H1 (cell line): Measurements from ENCODE around the gene F10.

Experiments
- HDAC6 ChIP-seq: IDR thresholded peaks from one replicate; pipeline ENCODE4 v1.7.1; 2012; ENCODE audit warnings: low read depth, mild to moderate bottlenecking, inconsistent platforms, low read length, moderate library complexity
- TAF1 ChIP-seq: IDR thresholded peaks from 2 replicates; pipeline ENCODE4 v1.6.1; 2011; ENCODE audit warnings: mild to moderate bottlenecking, low read depth, low read length

DNA sequence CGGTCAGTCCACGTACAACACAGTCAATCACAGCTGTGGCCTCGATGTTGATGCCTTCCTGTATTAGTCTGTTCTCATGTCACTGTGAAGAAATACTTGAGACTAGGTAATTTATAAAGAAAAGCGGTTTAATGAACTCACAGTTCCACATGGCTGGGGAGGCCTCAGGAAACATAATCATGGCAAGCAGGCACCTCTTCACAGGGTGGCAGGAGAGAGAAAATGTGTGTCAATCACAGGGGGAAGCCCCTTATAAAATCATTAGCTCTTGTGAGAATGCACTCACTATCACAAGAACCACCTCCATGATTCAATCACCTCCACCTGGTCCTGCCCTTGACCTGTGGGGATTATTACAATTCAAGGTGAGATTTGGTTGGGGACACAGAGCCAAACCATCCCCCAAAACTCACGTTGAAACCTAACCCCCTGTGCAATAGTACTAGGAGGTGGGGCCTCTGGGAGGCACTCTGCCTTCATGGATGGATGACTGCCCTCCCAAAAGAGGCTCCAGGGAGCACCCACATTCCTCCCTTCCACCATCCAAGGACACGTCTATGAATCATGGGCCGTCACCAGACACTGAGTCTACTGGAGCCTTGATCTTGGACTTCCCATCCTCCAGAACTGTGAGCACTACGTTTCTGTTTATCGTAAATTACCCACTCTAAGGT is 33.5 kb downstream of the F10 start:
- TF ChIP-seq HDAC6, result no peak
- no peak for TF ChIP-seq TAF1
